ENCODE measurements around the gene GAS2L2.

GAS2L2 gene

DNA sequence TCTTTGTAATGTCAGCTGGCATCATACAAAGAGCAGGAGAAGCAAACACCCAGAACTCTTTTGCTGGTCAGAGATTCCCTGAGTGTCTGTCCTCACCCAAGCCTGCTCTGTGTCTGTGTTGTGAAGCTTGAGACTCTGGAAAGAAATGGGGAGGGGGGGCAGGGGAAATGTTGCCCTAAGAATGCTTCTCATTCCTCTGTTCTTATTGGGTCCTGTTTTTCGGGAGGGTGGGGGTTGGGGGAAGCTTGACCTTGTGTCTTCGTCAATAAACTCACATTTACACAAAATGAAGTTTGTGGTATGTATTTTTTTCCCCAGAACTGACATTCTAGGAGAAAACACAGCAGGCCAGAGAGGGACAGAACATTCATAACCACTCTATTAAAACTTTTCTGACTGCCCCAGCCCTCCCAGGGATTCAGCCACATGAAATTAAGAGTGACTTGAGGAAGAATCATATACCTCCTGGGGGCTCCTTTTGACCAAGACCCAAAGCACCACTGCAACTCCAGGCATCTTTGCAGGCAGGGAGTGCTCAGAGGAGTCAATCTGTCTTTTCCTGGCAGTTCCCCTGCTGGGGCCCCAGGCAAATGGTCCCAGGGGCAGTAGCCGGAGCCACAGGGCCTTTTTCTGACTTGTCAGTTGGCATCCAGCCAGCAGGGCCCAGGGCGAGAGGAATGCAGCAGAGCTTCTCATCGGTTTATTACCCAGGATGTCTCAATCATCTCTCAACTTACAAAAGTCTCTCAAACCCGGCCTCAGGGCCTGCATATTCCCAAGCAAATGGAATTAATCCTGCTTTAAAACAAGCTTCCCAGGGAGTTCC, 26.7 kb downstream of the GAS2L2 start:
- Histone ChIP-seq H3K4me1 (peaks cover 0 to 34% (median 20%) of the 10 kb centered on the region in 4 donors), H3K27ac (peak overlapping the region in 1 of 2 donors; percentile 29)
- DNase-seq, result peak in 1 of 2 donors; percentile 68

DNA sequence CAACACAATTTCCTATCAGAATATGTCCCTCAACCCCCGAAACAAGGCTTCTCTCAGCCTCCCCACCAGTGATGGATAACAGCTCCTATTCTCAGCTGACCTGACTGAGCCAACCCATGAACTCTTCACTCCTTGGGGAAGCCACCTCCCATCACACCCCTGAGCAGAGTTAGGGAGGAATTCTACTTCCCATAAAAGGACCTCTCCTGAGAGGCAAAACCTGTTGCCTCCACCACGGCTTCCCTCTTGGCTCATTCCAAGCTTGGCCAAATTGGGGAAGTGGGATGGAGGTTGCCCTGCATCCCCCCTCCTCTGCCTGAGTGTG, 27.3 kb downstream of the GAS2L2 start:
- Histone ChIP-seq H3K36me3 (peaks cover 40 to 55% (median 52%) of the 10 kb centered on the region in 3 donors), H3K27ac (no peak overlapping the region), H3K4me3 (no peak overlapping the region), H3K9me3 (no peaks in the 10 kb centered on the region), H3K4me1 (peaks cover 0 to 29% (median 14%) of the 10 kb centered on the region in 4 donors), H3K27me3 (no peaks in the 10 kb centered on the region)
- intact Hi-C loops (cut with DNase I; ENCODE audit: low total_unique reads), result no loop called here
- DNase-seq, result no peak
- TF ChIP-seq, protein P1, sequence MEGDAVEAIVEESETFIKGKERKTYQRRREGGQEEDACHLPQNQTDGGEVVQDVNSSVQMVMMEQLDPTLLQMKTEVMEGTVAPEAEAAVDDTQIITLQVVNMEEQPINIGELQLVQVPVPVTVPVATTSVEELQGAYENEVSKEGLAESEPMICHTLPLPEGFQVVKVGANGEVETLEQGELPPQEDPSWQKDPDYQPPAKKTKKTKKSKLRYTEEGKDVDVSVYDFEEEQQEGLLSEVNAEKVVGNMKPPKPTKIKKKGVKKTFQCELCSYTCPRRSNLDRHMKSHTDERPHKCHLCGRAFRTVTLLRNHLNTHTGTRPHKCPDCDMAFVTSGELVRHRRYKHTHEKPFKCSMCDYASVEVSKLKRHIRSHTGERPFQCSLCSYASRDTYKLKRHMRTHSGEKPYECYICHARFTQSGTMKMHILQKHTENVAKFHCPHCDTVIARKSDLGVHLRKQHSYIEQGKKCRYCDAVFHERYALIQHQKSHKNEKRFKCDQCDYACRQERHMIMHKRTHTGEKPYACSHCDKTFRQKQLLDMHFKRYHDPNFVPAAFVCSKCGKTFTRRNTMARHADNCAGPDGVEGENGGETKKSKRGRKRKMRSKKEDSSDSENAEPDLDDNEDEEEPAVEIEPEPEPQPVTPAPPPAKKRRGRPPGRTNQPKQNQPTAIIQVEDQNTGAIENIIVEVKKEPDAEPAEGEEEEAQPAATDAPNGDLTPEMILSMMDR (IDR thresholded peaks at IDR 0.05), result no peak

More for the DNA sequence above, 26.7 kb downstream of the GAS2L2 start:
- intact Hi-C loops (cut with DNase I; ENCODE audit: low total_unique reads), result no loop called here
- Histone ChIP-seq H3K36me3 (peaks cover 35 to 53% (median 46%) of the 10 kb centered on the region in 3 donors), H3K4me3 (no peak overlapping the region), H3K9me3 (no peaks in the 10 kb centered on the region), H3K27me3 (no peaks in the 10 kb centered on the region)
- TF ChIP-seq, protein P1 (IDR thresholded peaks at IDR 0.05), result no peak

DNA sequence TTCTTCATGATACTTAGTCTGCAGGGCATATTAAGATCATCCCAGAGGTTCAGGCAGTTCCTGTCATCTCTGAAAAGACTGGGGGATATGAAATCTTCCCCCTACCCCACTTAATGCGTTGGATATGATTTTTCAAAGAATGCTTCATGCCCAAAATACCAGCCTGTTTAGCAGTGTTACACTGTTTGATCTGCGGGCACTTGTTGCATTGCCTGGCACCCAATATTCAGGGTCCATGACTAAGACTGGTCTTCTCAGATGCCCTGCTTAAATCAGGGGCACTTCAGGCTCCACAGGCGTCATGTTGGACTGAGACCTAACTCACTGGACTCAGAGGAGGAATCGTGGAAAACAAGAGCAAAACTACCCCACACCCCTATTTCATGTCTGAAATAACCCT, 28.0 kb downstream of the GAS2L2 start:
- Histone ChIP-seq H3K4me1 (peaks cover 0 to 23% (median 12%) of the 10 kb centered on the region in 4 donors), H3K27ac (no peak overlapping the region), H3K27me3 (no peaks in the 10 kb centered on the region), H3K9me3 (no peaks in the 10 kb centered on the region), H3K4me3 (no peak overlapping the region), H3K36me3 (peaks cover 40 to 55% (median 53%) of the 10 kb centered on the region in 3 donors)
- DNase-seq, result no peak
- intact Hi-C loops (cut with DNase I; ENCODE audit: low total_unique reads), result no loop called here
- TF ChIP-seq, protein P1 (IDR thresholded peaks at IDR 0.05), result no peak

DNA sequence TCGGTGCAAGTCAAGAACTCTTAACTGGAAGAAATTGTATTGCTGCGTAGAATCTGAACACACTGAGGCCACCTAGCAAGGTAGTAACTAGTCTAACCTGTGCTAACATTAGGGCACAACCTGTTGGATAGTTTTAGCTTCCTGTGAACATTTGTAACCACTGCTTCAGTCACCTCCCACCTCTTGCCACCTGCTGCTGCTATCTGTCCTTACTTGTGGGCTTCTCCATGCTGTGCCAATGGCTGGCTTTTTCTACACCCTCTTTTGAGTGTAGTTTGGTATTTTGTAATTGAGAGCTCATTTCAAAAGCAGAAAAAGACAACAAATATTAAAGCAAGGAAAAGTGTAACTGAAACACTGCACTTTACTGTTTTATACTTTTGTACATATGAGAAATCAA, 29.3 kb downstream of the GAS2L2 start:
- TF ChIP-seq, protein P1 (IDR thresholded peaks at IDR 0.05), result no peak
- H3K4me3 ChIP-seq, result no peak overlapping the region
- no peaks in the 10 kb centered on the region for H3K27me3 ChIP-seq
- intact Hi-C loops (cut with DNase I; ENCODE audit: low total_unique reads), result no loop called here
- H3K36me3 ChIP-seq, result peaks cover 40 to 58% (median 55%) of the 10 kb centered on the region in 3 donors
- peaks cover 0 to 26% (median 12%) of the 10 kb centered on the region in 4 donors for H3K4me1 ChIP-seq
- no peak overlapping the region for H3K27ac ChIP-seq
- DNase-seq, result no peak
- H3K9me3 ChIP-seq, result no peaks in the 10 kb centered on the region

DNA sequence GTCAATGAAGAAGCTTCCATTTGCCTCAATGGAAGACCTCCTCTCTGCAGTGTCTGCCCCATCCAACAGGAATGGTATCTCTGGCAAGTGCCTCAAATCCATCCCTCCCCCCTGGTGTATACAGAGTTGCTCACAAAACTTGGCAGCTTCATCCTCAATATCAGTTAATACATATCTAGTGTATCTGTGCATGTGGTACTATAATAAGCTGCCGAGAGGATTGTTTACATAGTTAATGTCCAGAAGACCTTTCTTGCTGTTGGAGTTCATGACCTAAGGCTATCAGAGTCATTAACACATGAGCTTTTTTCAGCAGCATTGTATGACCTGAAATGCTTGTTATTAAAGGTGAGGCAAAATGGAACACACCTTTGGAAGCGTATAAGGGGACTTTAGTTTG, 35.6 kb downstream of the GAS2L2 start:
- Histone ChIP-seq H3K9me3 (no peaks in the 10 kb centered on the region), H3K27ac (peak overlapping the region; percentile 44 to 74), H3K4me1 (peaks cover 0 to 66% (median 42%) of the 10 kb centered on the region in 4 donors), H3K4me3 (no peak overlapping the region), H3K27me3 (no peaks in the 10 kb centered on the region), H3K36me3 (peaks cover 10 to 19% (median 11%) of the 10 kb centered on the region in 3 donors)
- intact Hi-C loops (cut with DNase I; ENCODE audit: low total_unique reads), result no loop called here
- no peak for DNase-seq
- TF ChIP-seq, protein P1 (IDR thresholded peaks at IDR 0.05), result no peak
